ENCODE results near the gene IRF4.
A peak's percentile ranks its signal among the peaks of the same experiment; 100 is the strongest.
"Not testable (repeated sequence)": the region's sequence is repeated elsewhere in the genome, so short reads cannot be mapped to it uniquely, and the experiment has no call there.

IRF4 gene

DNA sequence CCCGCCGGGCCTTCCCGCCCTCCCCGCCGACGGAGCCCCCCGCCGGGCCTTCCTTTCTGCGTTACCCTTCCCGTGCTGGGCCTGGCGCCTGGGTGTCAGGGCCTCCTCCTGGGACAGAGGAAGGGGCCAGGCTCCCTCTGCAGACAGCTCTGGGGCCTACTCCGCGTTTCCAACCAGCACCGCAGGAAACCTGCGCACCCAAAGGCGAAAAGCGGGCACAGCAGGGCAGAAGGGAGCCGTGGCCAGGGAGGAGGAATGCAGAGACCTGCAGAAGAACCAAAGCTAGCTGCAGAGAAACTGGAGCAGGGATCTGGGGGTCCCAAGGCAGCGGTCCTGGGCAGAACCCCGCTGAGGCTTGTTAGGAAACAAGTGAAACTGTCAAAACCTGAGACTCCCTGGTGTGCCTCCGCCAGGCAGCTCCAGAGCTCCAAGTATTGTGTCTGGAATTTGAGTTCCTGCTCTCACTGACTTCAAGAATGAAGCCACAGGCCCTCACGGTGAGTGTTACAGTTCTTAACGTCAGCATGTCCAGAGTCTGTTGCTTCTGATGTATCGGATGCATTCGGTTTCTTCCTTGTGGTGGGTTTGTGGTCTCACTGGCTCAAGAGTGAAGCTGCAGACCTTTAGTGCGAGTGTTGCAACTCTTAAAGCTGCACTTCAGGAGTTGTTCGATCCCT is 33.3 kb downstream of the IRF4 start:
- H3K9me3 Mint-ChIP-seq: no peaks in the 10 kb centered on the region

GRCh38 chr6:425418-425788 is 33.9 kb downstream of the IRF4 start:
- not testable (repeated sequence) for DNase-seq; H3K4me1 Mint-ChIP-seq (ENCODE audit: low read depth in 2 of 2); H3K4me3 Mint-ChIP-seq; ATAC-seq (replicated peaks); H3K27ac Mint-ChIP-seq; H3K27me3 Mint-ChIP-seq; H3K9me3 Mint-ChIP-seq; H3K36me3 Mint-ChIP-seq (ENCODE audit: insufficient read depth)

More for the DNA sequence above, 33.3 kb downstream of the IRF4 start:
- H3K27ac Mint-ChIP-seq: no peak overlapping the region
- peaks cover 4 to 7% of the 10 kb centered on the region in 2 donors for H3K4me1 Mint-ChIP-seq (ENCODE audit: low read depth in 2 of 2)
- ATAC-seq (replicated peaks) (no peak), DNase-seq (no peak)
- no peak overlapping the region for H3K4me3 Mint-ChIP-seq
- H3K36me3 Mint-ChIP-seq (ENCODE audit: insufficient read depth): no peaks in the 10 kb centered on the region
- peaks cover 2 to 5% of the 10 kb centered on the region in 2 donors for H3K27me3 Mint-ChIP-seq

DNA sequence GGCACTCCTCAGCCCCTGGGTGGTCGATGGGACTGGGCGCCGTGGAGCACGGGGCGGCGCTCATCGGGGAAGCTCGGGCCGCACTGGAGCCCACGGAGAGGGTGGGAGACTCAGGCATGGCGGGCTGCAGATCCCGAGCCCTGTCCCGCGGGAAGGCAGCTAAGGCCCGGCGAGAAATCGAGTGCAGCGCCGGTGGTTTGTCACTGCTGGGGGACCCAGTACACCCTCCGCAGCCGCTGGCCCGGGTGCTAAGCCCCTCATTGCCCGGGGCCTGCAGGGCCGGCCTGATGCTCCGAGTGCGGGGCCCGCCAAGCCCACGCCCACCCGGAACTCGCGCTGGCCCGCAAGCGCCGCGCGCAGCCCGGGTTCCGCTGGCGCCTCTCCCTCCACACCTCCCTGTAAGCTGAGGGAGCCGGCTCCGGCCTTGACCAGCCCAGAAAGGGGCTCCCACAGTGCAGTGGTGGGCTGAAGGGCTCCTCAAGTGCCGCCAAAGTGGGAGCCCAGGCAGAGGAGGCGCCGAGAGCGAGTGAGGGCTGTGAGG is 34.7 kb downstream of the IRF4 start:
- H3K9me3 Mint-ChIP-seq; H3K4me3 Mint-ChIP-seq; DNase-seq; H3K36me3 Mint-ChIP-seq (ENCODE audit: insufficient read depth); H3K27ac Mint-ChIP-seq; H3K4me1 Mint-ChIP-seq (ENCODE audit: low read depth in 2 of 2); ATAC-seq (replicated peaks); H3K27me3 Mint-ChIP-seq: not testable (repeated sequence)

GRCh38 chr6:428047-428603 is 36.6 kb downstream of the IRF4 start:
- H3K27me3 Mint-ChIP-seq: no peaks in the 10 kb centered on the region
- ATAC-seq (replicated peaks): no peak
- DNase-seq: no peak
- no peak overlapping the region for H3K27ac Mint-ChIP-seq
- H3K4me1 Mint-ChIP-seq (ENCODE audit: low read depth in 2 of 2): peaks cover 18% of the 10 kb centered on the region in 2 donors
- H3K4me3 Mint-ChIP-seq: no peak overlapping the region
- H3K9me3 Mint-ChIP-seq: no peaks in the 10 kb centered on the region
- no peaks in the 10 kb centered on the region for H3K36me3 Mint-ChIP-seq (ENCODE audit: insufficient read depth)

DNA sequence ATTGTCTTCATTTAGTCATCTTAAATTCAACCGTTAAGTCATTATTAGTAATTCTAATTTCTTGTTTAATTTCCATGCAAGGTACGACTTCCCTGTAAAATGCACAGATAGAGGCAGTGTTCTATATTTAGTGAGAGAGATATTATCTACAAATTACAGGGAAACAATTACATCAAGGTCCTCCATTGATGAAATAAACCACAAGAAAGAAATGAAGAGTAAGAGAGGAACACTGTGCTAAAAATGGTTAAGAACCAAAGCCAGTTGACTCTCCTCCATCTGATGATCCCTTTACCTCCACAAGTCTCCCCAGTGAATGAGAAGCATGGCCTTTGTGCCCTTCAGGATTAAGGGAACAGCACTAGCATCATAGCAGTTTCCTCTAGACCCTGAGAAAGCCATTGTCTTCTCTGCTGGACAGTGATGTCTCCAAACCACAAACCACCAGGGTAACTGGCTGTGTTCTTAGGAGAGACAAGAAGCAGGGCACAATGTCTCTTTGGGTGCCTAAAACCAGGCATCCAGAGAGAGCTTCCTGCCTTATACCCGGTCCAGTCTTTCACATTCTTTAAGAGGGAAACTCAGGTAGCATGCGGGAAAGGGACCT is 38.1 kb downstream of the IRF4 start:
- H3K4me1 Mint-ChIP-seq (ENCODE audit: low read depth in 2 of 2): peaks cover 18 to 20% of the 10 kb centered on the region in 2 donors
- H3K27me3 Mint-ChIP-seq: no peaks in the 10 kb centered on the region
- H3K9me3 Mint-ChIP-seq: no peaks in the 10 kb centered on the region
- H3K4me3 Mint-ChIP-seq: no peak overlapping the region
- DNase-seq (no peak), ATAC-seq (replicated peaks) (no peak)
- H3K36me3 Mint-ChIP-seq (ENCODE audit: insufficient read depth): no peaks in the 10 kb centered on the region
- H3K27ac Mint-ChIP-seq: no peak overlapping the region

GRCh38 chr6:431504-431903 is 40.0 kb downstream of the IRF4 start:
- Mint-ChIP-seq H3K9me3 (no peaks in the 10 kb centered on the region), H3K4me3 (no peak overlapping the region), H3K4me1 (ENCODE audit: low read depth in 2 of 2) (peaks cover 24 to 28% of the 10 kb centered on the region in 2 donors), H3K27ac (peak overlapping the region in 1 of 2 donors; percentile 1), H3K36me3 (ENCODE audit: insufficient read depth) (no peaks in the 10 kb centered on the region), H3K27me3 (no peaks in the 10 kb centered on the region)
- DNase-seq: no peak
- ATAC-seq (replicated peaks): no peak

DNA sequence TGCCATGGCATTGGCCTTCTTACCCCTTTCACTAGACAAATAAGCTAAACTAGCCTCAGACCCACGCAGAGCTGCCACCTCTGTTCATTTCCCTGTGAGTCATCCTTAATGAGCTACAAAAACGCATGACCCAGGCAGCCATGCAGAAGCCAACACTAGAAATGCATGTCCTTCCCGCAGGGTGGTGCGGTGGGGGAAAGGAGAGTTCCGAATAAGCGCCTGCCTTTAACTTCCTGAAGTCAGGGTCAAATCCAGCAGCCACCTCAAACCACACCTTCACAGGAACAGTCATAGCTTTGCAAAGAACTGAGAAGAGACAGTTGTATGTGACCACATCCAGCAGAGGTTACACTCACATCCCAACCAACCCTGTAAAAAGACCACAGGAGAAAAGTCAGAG is 40.4 kb downstream of the IRF4 start:
- no peaks in the 10 kb centered on the region for H3K36me3 Mint-ChIP-seq (ENCODE audit: insufficient read depth)
- H3K4me1 Mint-ChIP-seq (ENCODE audit: low read depth in 2 of 2): peaks cover 24 to 28% of the 10 kb centered on the region in 2 donors
- H3K4me3 Mint-ChIP-seq: peak overlapping the region; percentile 18 to 37
- no peaks in the 10 kb centered on the region for H3K27me3 Mint-ChIP-seq
- DNase-seq (peak in 1 of 3 experiments; percentile 28), ATAC-seq (replicated peaks) (peak; percentile 86)
- H3K27ac Mint-ChIP-seq: peak overlapping the region in 1 of 2 donors; percentile 1
- no peaks in the 10 kb centered on the region for H3K9me3 Mint-ChIP-seq

- no peaks in the 10 kb centered on the region for H3K27me3 Mint-ChIP-seq
- no peaks in the 10 kb centered on the region for H3K9me3 Mint-ChIP-seq
- DNase-seq: no peak
- ATAC-seq (replicated peaks): no peak
- H3K36me3 Mint-ChIP-seq (ENCODE audit: insufficient read depth): no peaks in the 10 kb centered on the region
- no peak overlapping the region for H3K4me3 Mint-ChIP-seq
- peaks cover 24 to 25% of the 10 kb centered on the region in 2 donors for H3K4me1 Mint-ChIP-seq (ENCODE audit: low read depth in 2 of 2)
- peak overlapping the region in 1 of 2 donors; percentile 46 for H3K27ac Mint-ChIP-seq
Observed at GRCh38 chr6:434051-434705, 42.6 kb downstream of the IRF4 start.

DNA sequence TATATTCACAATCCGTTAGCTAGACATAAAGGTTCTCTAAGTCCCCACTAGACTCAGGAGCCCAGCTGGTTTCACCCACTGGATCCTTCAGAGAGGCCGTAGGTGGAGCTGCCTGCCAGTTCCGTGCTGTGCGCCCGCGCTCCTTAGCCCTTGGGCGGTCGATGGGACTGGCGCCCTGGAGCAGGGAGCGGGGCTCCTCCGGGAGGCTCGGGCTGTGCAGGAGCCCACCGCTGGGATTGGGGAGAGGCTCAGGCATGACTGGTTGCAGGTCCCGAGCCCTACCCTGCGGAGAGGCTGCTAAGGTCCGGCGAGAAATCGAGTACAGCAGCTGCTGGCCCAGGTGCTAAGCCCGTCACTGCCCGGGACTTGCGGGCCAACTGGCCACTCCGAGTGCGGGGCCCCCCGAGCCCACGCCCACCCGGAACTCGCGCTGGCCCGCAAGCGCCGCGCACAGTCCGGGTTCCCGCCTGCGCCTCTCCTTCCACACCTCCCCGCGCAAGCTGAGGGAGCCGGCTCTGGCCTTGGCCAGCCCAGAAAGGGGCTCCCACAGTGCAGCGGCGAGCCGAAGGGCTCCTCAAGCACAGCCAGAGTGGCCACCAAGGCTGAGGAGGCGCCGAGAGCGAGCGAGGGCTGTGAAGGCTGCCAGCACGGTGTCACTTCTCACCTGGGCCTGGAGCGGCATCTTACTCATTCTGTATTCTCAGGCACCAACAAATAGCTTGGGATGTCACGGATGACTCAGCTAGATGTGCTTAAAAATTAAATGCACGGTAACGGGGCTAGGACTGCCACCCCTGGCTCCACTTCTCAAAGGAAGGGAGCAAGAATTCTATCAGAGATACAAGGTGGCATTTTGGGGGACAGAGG is 44.1 kb downstream of the IRF4 start:
- ATAC-seq (replicated peaks) (no peak), DNase-seq (no peak)
- Mint-ChIP-seq H3K27me3 (no peaks in the 10 kb centered on the region), H3K4me3 (no peak overlapping the region), H3K4me1 (ENCODE audit: low read depth in 2 of 2) (peaks cover 21 to 24% of the 10 kb centered on the region in 2 donors), H3K27ac (no peak overlapping the region), H3K36me3 (ENCODE audit: insufficient read depth) (no peaks in the 10 kb centered on the region), H3K9me3 (no peaks in the 10 kb centered on the region)

- Mint-ChIP-seq H3K9me3 (no peaks in the 10 kb centered on the region), H3K4me3 (no peak overlapping the region), H3K27me3 (no peaks in the 10 kb centered on the region), H3K36me3 (ENCODE audit: insufficient read depth) (no peaks in the 10 kb centered on the region), H3K27ac (no peak overlapping the region), H3K4me1 (ENCODE audit: low read depth in 2 of 2) (peaks cover 17 to 20% of the 10 kb centered on the region in 2 donors)
- ATAC-seq (replicated peaks): no peak
- DNase-seq: no peak
Observed at GRCh38 chr6:436308-437036, 44.9 kb downstream of the IRF4 start.

GRCh38 chr6:437037-437392 is 45.5 kb downstream of the IRF4 start:
- DNase-seq (no peak), ATAC-seq (replicated peaks) (no peak)
- peaks cover 11 to 15% of the 10 kb centered on the region in 2 donors for H3K4me1 Mint-ChIP-seq (ENCODE audit: low read depth in 2 of 2)
- no peaks in the 10 kb centered on the region for H3K27me3 Mint-ChIP-seq
- H3K36me3 Mint-ChIP-seq (ENCODE audit: insufficient read depth): no peaks in the 10 kb centered on the region
- H3K9me3 Mint-ChIP-seq: no peaks in the 10 kb centered on the region
- no peak overlapping the region for H3K27ac Mint-ChIP-seq
- H3K4me3 Mint-ChIP-seq: no peak overlapping the region

- no peak for ATAC-seq (replicated peaks)
- DNase-seq: no peak
- Mint-ChIP-seq H3K27ac (no peak overlapping the region), H3K9me3 (no peaks in the 10 kb centered on the region), H3K27me3 (no peaks in the 10 kb centered on the region), H3K36me3 (ENCODE audit: insufficient read depth) (no peaks in the 10 kb centered on the region), H3K4me1 (ENCODE audit: low read depth in 2 of 2) (peaks cover 8 to 9% of the 10 kb centered on the region in 2 donors), H3K4me3 (no peak overlapping the region)
Observed at GRCh38 chr6:438634-439170, 47.1 kb downstream of the IRF4 start.

Data from effector memory CD8-positive, alpha-beta T cell (primary cell).